ENCODE results near the gene GALNT1. TPM values are rescaled to one million over a fixed set of nuclear protein-coding genes. Genes with fewer than 3 reads are reported as not detected.

The GALNT1 gene
- total RNA-seq, 1 donor from 2014 or later = 57.2 TPM

DNA sequence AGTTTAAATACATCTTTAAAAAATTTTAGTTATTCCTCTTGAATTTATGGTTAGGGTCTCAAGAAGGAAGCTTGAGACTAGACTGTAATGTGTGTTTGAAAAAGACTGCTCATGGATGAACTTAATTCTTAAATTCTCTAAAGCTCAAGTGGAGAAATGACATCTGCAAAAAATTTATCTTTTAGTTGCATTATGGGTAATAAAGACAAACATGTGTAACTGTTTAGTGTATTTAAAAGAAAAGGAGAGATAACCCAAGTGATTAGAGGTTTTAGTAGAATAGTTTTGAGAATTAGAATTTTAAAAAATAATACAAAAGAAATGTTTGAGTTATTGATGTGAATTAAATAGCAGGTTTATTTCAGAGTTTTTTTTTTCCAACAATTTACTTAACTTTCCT, 36.7 kb downstream of the GALNT1 start:
- H3K4me3 ChIP-seq = no peak overlapping the region
- no peak for ATAC-seq
- no peaks in the 10 kb centered on the region for H3K36me3 ChIP-seq
- no peak for DNase-seq
- H3K4me1 ChIP-seq = peaks cover 34% of the 10 kb centered on the region
- H3K27ac ChIP-seq = no peak overlapping the region
- TF ChIP-seq, protein P1, sequence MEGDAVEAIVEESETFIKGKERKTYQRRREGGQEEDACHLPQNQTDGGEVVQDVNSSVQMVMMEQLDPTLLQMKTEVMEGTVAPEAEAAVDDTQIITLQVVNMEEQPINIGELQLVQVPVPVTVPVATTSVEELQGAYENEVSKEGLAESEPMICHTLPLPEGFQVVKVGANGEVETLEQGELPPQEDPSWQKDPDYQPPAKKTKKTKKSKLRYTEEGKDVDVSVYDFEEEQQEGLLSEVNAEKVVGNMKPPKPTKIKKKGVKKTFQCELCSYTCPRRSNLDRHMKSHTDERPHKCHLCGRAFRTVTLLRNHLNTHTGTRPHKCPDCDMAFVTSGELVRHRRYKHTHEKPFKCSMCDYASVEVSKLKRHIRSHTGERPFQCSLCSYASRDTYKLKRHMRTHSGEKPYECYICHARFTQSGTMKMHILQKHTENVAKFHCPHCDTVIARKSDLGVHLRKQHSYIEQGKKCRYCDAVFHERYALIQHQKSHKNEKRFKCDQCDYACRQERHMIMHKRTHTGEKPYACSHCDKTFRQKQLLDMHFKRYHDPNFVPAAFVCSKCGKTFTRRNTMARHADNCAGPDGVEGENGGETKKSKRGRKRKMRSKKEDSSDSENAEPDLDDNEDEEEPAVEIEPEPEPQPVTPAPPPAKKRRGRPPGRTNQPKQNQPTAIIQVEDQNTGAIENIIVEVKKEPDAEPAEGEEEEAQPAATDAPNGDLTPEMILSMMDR (IDR thresholded peaks at IDR 0.05) = no peak
- no peaks in the 10 kb centered on the region for H3K9me3 ChIP-seq
- no peaks in the 10 kb centered on the region for H3K27me3 ChIP-seq (ENCODE audit: low read depth)
- intact Hi-C loops (cut with DNase I) = no loop called here

DNA sequence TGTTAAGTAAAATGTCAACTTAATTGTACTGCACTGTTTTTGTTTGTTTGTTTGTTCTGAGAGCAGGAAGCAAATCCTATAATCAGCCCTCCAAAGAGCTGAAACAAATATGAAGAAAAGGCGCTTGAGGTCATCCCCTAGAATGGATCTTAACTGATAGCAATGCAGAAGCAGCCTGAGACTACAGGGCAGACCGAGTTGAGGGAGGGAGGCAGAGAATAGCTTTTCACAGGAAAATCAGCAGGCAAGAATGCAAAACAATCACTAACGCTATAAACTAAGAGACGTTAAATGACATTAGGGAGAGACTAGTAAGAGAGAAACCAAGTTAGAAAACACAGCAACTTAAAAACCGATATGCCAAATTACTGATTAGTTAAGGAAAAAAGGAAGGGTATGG, 37.2 kb downstream of the GALNT1 start:
- no peaks in the 10 kb centered on the region for H3K27me3 ChIP-seq (ENCODE audit: low read depth)
- no peak for ATAC-seq
- no peak overlapping the region for H3K27ac ChIP-seq
- TF ChIP-seq, protein P1 (IDR thresholded peaks at IDR 0.05) = no peak
- peaks cover 34% of the 10 kb centered on the region for H3K4me1 ChIP-seq
- H3K9me3 ChIP-seq = no peaks in the 10 kb centered on the region
- intact Hi-C loops (cut with DNase I) = no loop called here
- H3K4me3 ChIP-seq = no peak overlapping the region
- no peaks in the 10 kb centered on the region for H3K36me3 ChIP-seq
- DNase-seq = no peak

DNA sequence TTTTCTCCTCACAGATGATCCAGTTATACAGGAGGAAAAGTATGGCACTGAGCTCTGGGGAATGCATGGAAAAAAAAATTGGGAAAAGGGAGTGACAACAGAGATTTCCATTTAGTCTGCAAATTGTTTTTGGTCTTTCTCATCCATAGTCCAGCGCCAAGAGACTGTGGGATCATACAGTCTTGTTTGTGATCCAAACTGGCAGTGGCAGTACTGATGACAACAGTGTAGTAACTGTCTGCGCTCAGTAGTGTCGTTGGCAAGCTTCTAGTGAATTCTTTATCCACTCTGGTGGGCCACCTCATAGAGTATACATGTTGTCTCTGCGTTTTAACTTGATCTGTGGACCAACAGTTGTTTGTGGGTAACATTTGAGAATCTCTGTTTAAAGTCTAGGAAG, 37.9 kb downstream of the GALNT1 start:
- DNase-seq = no peak
- no peaks in the 10 kb centered on the region for H3K9me3 ChIP-seq
- TF ChIP-seq, protein P1 (IDR thresholded peaks at IDR 0.05) = no peak
- H3K4me3 ChIP-seq = no peak overlapping the region
- no peak overlapping the region for H3K27ac ChIP-seq
- H3K36me3 ChIP-seq = no peaks in the 10 kb centered on the region
- intact Hi-C loops (cut with DNase I) = no loop called here
- peaks cover 34% of the 10 kb centered on the region for H3K4me1 ChIP-seq
- no peaks in the 10 kb centered on the region for H3K27me3 ChIP-seq (ENCODE audit: low read depth)
- ATAC-seq = peak; percentile 40 to 48

DNA sequence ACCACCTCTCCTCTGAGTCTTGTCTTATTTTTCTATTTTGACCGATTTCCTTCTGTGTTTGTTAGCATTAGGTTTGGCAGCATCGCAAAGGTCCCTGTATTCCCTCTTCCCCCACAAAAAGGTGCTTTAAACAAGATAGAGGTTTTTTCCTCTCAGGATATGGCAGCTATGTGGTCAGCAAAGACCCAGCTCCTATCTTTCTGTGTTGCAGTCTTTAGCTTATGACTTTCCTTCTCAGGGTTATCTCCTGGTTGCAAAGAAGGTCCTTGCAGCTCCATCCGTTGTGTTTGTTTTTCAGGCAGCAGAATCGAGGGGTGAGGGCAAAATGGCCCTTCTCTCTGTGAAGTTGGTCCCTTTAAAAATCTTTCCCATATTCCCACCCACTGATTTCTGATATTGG, 38.4 kb downstream of the GALNT1 start:
- Histone ChIP-seq H3K9me3 (no peaks in the 10 kb centered on the region), H3K27ac (no peak overlapping the region), H3K4me1 (peaks cover 34% of the 10 kb centered on the region), H3K36me3 (no peaks in the 10 kb centered on the region), H3K27me3 (ENCODE audit: low read depth) (no peaks in the 10 kb centered on the region), H3K4me3 (no peak overlapping the region)
- intact Hi-C loops (cut with DNase I) = no loop called here
- DNase-seq = no peak
- ATAC-seq = no peak
- TF ChIP-seq, protein P1 (IDR thresholded peaks at IDR 0.05) = no peak

DNA sequence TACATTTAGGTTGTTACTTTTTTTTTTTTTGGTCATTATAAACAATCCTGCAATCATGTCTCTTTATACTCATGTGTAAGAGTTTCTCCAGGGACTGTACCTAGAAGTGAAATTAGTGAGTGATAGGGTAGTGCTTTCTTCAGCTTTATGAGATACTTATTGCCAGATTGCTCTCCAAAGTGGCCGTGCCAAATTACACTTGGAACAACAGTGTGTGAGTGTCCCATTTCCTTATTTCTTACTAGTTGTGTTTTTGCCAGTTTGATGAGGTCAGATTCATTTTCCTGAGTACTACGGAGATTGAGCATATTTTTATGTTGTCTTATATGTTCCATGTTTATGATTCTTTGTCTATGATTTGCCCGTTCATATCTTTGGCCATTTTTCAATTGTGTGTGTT, 39.2 kb downstream of the GALNT1 start:
- intact Hi-C loops (cut with DNase I) = no loop called here
- no peak for ATAC-seq

More for the DNA sequence above, 39.2 kb downstream of the GALNT1 start:
- TF ChIP-seq, protein P1 (IDR thresholded peaks at IDR 0.05) = no peak
- Histone ChIP-seq H3K4me1 (peaks cover 31% of the 10 kb centered on the region), H3K36me3 (no peaks in the 10 kb centered on the region), H3K27me3 (ENCODE audit: low read depth) (no peaks in the 10 kb centered on the region), H3K9me3 (no peaks in the 10 kb centered on the region), H3K27ac (no peak overlapping the region), H3K4me3 (no peak overlapping the region)
- DNase-seq = no peak
